ENCODE measurements around the gene CLEC4C.

Gene CLEC4C

DNA sequence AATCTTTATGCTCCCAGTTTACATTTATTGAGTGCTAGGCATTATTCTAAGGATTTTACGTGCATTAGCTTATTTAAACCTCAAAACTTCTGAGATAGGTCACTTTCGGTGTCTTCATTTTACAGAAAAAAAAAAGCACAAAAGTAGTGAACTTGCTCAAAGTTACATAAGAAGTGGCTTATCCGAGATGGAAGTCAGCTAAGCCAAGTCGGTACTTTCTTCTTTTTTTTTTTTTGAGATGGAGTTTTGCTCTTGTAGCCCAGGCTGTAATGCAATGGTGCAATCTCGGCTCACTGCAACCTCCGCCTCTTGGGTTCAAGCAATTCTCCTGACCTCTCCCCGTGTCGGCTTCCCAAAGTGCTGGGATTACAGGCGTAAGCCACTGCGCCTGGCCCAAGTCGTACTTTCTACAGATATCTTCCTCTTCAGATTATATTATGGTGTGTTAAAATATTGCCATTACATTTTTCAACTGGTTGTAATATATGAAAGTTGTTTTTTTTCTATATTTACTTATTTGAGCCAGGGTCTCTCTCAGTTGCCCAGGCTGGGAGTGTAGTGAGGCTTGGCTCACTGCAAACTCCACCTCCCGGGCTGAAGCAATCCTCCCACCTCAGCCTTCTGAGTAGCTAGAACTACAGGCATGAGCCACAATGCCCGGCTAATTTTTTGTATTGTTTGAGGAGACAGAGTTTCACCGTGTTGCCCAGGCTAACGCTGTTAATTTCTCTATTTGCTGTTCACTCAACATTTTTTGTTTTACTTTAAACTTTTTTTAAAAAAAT is 27.0 kb downstream of the CLEC4C start:
- DNase-seq: no peak

DNA sequence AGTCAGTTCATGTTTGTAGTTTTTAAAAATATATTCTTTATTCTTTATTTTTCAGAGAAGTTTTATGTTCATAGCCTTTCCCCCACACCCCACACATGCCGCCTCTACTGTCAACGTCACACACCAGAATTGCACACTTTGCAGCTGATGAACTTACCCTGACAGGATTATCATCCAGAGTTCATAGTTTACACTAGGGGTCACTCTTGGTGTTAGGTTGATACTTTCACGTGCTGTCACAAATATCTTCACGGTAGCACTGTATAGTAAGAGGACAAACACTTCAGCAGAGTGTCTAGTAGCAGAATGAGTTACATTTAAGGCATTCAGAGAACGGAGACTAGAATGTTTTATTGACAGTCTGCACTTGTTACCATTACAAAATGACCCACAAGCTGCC is 30.8 kb downstream of the CLEC4C start:
- DNase-seq: no peak

DNA sequence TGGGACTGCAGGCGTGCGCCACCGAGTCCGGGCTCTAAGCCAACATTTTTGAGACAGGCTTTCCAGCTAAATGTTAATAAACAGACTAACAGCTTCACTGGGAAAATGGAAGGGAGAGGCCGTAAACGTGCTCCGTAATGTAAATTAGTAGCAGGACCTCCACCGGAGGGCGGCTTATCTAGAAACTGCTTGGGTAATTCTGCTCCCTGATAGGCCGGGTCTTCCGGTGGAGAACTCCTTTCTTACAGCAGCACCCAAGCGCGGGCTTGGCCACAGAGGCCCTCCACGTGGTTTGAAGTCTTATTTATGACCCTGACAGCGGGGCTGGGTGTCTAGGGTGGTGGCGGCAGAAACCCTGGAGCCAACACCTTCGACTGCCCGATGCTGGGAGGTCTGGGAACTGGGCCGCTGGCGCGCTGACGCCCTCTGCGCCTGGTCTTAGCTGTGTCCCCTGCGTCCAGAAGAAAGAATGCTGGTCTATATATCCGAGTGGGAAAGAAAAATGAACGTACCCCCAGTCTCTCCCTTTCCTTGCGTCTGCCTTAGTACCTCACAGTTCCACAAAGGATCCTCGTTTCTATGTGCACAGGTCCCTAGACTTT is 34.2 kb downstream of the CLEC4C start:
- DNase-seq: no peak

DNA sequence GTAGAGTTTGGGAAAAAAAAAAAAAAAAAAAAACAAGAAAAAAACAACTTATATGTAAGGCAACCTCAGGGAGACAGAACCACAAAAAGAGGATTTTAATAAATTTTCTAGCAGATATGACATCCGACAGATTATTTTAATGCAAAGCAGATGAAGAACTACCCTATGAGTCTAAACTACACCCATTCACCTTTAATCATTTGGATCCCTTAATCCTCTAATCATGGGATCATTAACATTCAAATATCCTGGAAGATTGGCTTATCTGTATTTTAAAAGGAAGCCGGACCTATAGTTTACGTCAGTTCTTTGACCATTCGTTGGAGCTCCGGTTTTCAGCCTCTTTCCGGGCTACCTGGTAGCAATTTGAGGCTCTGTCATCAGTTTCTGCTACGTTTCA is 36.0 kb downstream of the CLEC4C start, which contains the start of gene DPPA3:
Gene DPPA3 (plus strand): TSS at position 301 of the 400 bp plus-strand sequence. CDS start 138 bp downstream, outside the sequence.
- DNase-seq: no peak

DNA sequence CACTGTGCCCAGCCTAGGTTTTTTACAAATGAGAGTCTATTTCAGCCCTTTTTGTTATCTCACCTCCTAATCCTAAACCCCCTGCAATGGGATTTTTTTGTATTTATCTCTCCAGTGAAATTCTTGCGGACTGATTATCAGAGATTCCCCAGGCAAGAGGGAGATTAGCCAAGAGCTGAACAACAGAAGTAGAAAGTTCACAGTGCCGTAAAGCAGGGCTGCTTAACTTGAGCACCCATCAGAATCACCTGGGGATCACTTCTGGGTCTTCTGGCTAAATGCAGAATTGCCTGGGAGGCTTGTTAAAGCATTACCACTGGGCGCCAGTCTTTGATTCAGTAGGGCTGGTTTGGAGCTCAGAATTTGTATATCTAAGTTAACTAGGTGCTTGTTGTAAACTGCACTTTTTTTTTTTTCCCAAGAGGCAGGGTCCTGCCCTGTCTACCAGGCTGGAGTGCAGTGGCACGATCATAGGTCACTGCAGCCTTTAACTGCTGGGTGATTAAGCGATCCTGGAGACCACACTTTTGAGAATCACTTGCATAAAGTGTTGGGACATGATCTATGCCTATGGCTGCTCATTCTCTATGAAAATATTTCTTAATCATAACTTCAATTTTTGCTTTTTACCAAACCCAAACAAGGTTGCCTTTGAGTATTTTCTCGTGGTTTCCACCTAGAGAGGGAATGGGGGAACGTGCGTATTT is 37.1 kb downstream of the CLEC4C start:
- no peak for DNase-seq

DNA sequence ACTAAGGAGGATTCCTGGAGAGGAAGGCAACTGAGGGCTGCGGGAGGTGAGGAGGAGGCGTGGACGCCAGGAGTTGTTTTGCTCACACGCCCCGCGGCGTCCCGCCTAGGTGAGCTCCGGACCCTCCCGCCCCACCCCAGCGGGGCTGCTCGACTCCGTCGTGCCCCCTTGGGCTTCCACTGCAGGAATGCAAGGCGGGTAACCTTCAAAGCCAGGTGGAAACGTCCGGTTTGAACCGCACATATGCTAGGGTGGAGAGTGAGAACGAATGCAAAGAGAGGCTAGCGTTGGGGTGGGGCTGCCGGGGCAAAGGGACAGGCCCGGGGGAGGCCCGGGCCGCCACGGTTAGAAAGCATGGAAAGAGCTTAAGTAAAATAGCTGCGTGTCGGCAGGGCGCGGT is 41.3 kb downstream of the CLEC4C start:
- no peak for DNase-seq

DNA sequence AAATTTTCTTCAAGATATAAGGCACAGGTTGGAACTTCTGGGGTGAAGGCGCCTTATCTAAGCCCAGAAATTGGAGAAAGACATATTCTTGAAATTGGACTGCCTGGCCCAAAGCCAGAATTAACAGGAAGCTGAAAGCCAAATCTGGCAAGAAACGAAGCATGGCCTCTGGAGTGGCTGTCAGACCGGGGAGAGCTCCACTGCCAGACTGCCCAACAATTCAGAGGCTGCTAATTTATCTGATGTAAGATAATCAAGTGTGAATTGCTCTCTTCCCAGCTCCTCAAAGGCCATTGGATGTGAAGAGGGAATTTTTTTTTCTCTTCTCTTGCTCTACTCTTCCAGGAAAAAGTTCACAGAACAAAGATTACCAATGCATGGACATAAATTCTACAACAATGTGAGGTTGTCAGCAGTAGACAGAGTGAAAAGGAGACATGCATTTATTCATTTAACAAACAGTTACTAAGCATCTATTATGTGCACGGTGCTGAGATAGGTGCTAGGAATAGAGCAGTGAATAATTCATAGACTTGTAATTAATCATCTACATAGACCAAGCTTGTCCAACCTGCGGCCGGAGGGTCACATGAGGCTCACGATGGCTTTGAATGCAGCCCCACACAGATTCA is 51.5 kb downstream of the CLEC4C start, which contains the start of gene GDF3:
Gene GDF3 (minus strand): TSS at position 210 of the 632 bp plus-strand sequence. CDS start 47 bp downstream, at position 163.
- DNase-seq: no peak

DNA sequence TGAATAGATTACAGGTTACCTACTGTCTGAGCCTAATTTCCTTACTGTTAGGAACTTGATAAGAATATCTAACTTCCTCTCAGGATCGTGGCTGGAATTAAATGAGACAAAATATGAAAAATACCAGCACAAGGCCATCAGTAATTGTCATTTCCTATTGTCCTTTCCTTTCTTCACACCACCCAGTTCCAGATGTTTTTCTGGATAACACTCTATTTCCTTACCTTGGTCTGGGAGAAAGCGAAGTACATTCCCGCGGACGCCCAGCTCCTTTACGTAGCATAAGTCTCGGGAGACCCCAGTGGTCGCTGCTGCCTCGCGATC is 52.0 kb downstream of the CLEC4C start:
- no peak for DNase-seq

DNA sequence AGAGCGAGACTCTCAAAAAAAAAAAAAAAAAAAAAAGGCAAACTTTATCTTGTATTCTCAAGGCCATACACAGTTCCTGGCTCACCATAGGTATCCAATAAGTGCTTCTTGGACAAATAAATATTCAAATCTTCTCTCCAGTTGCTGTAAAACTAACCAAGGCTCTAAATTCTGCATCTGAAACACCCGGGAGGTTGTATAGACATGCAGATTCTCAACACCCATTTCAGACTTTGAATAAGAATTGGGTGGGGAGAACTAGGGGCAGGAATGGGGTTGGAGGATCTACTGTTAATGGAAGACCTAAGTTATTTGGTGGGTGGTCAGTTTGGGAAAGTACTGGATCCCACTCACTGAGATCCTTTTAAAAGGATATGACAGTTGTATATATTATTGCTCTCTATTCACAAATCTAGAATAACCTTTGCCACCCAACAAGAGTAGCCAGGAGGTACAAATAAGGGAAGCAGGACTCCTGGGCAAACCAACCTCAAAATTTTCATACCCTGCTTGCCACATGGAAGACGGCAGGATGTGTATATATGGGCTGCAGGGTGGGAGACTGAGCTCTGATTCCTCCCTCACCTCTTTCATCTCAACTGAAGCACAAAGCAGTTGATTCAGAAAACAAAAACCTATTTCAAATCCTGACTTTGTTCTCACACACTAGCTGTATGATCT is 52.5 kb downstream of the CLEC4C start:
- no peak for DNase-seq

DNA sequence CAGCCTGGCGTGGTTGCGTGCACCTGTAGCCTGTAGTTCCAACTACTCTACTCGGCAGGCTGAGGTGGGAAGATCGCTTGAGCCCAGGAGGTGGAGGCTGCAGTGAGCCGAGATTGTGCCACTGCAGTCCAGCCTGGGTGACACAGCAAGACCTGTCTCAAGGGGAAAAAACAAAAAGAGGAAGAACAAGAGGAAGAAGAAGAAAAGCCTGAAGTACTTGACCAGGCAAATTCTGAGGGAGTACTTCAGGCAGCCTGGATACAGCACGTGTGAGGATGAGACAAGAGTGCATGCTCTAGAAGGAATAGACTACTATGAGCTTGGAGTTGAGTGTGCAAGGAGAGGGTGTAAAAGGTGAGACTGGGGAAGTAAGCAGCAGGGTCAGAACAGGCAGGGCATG is 53.4 kb downstream of the CLEC4C start:
- no peak for DNase-seq

DNA sequence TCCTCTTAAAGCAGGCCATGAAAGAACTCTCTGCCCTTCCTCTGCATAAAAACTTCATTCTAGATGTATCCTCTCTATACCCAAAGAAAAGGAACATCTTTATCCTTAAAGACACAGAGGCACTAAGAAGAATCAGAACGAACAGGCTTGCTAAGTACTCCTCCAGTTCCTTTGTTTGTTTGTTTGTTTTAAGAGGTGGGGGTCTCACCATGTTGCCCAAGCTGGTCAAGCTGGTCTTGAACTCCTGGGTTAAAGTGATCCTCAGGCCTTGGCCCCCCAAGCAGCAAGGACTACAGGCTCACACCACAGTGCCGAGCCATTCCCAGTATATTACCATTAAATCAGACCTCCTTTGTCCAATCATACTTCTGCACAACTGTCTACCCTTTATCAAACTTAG is 65.6 kb downstream of the CLEC4C start:
- DNase-seq: no peak
